Smooth muscle cell (in vitro differentiated cells): Measurements from ENCODE around the gene CIAO2B. TPM values are rescaled to one million over a fixed set of nuclear protein-coding genes. Genes with fewer than 3 reads are reported as not detected.

Source experiments
- DNase-seq: peaks from one replicate; lab custom pipeline; 2025; ENCODE audit not compliant: unreplicated experiment; lab: John Stamatoyannopoulos, UW
- H2AFZ ChIP-seq: fragments of 200-600 bp; sonication (generic); 2 replicates; pipeline ENCODE4 v1.6.0; 2016; ENCODE audit warnings: antibody characterized with exemption, low read depth, mild to moderate bottlenecking
- H3F3A ChIP-seq: fragments of 200-600 bp; sonication (generic); 2 replicates; pipeline ENCODE4 v1.6.0; 2017; ENCODE audit warnings: antibody characterized with exemption, low read depth
- H3K27ac ChIP-seq: fragments of 200-600 bp; sonication (generic); 2 replicates; pipeline ENCODE4 v1.5.1; 2016; ENCODE audit warnings: low read depth, mild to moderate bottlenecking
- H3K27me3 ChIP-seq: fragments of 200-600 bp; sonication (generic); 2 replicates; pipeline ENCODE4 v1.6.1; 2016; ENCODE audit warnings: low read depth, mild to moderate bottlenecking
- H3K36me3 ChIP-seq: fragments of 200-600 bp; sonication (generic); 2 replicates; pipeline ENCODE4 v1.5.1; 2016; ENCODE audit warnings: low read depth
- H3K4me1 ChIP-seq: fragments of 200-600 bp; sonication (generic); 2 replicates; pipeline ENCODE4 v1.5.1; 2016; ENCODE audit warnings: low read depth
- H3K4me2 ChIP-seq: fragments of 200-600 bp; sonication (generic); 2 replicates; pipeline ENCODE4 v1.6.0; 2016; ENCODE audit warnings: mild to moderate bottlenecking
- H3K4me3 ChIP-seq: fragments of 200-600 bp; sonication (generic); 2 replicates; pipeline ENCODE4 v1.5.1; 2016; ENCODE audit warnings: mild to moderate bottlenecking
- H3K79me2 ChIP-seq: fragments of 200-600 bp; sonication (generic); 2 replicates; pipeline ENCODE4 v1.6.0; 2016; ENCODE audit warnings: low read depth, mild to moderate bottlenecking
- H3K9ac ChIP-seq: fragments of 200-600 bp; sonication (generic); 2 replicates; pipeline ENCODE4 v1.6.0; 2016; ENCODE audit warnings: low read depth
- H3K9me3 ChIP-seq: fragments of 200-600 bp; sonication (generic); replicated peaks from 2 replicates; pipeline ENCODE4 v1.5.1; 2016; ENCODE audit warnings: low read depth
- H4K20me1 ChIP-seq: fragments of 200-600 bp; sonication (generic); 2 replicates; pipeline ENCODE4 v1.6.0; 2016; ENCODE audit warnings: low read depth
- CTCF ChIP-seq: fragments of 200-600 bp; sonication (generic); IDR thresholded peaks from 2 replicates; pipeline ENCODE4 v1.5.1; 2017; ENCODE audit warnings: borderline replicate concordance, mild to moderate bottlenecking, antibody characterized with exemption; ENCODE audit not compliant: insufficient read depth, poor library complexity, severe bottlenecking
- WGBS: methylation state at CpG from one replicate; pipeline ENCODE4 v1.1.7; 2016; ENCODE audit warnings: low lambda C conversion rate; 5-methylcytosine and 5-hydroxymethylcytosine counted together
- polyA plus RNA-seq: library from polyadenylated mRNA; unstranded; fragments of >200 nt; fragmentation: Nextera tagmentation; extraction: Ambion mirVana; gene quantifications from 2 replicates; pipeline ENCODE4 v1.2.1, GENCODE V29; 2016
- total RNA-seq: library from RNA; depleted of rRNA; stranded (reverse); fragments of >200 nt; gene quantifications from 2 replicates; pipeline ENCODE4 v1.2.3, GENCODE V29; 2014

Gene CIAO2B
- total and polyA plus RNA-seq, 2 experiments from 2014 or later: 141 to 173 TPM

- H3K27ac ChIP-seq: no peak overlapping the region
- TF ChIP-seq CTCF: no peak
- H3K79me2 ChIP-seq: no peaks in the 10 kb centered on the region
- no peaks in the 10 kb centered on the region for H3K36me3 ChIP-seq
- no peak overlapping the region for H3K4me2 ChIP-seq
- H3K27me3 ChIP-seq: no peaks in the 10 kb centered on the region
- H2AFZ ChIP-seq: no peak overlapping the region
- H3K4me3 ChIP-seq: no peak overlapping the region
- H3K9me3 ChIP-seq: no peaks in the 10 kb centered on the region
- H4K20me1 ChIP-seq: peaks cover 5% of the 10 kb centered on the region
- H3K4me1 ChIP-seq: no peaks in the 10 kb centered on the region
- 98% methylated on average over 6 of the region's 6 CpGs for WGBS
- H3F3A ChIP-seq: no peaks in the 10 kb centered on the region
- no peak for DNase-seq
- no peak overlapping the region for H3K9ac ChIP-seq
These were observed 42.4 kb downstream of the CIAO2B start for GRCh38 chr16:66891797-66892196.

GRCh38 chr16:66891360-66891759 lies 42.8 kb downstream of the CIAO2B start:
- Histone ChIP-seq H3K4me3 (no peak overlapping the region), H3K4me1 (no peaks in the 10 kb centered on the region), H2AFZ (no peak overlapping the region), H3K27ac (no peak overlapping the region), H3K27me3 (no peaks in the 10 kb centered on the region), H3F3A (no peaks in the 10 kb centered on the region), H3K36me3 (no peaks in the 10 kb centered on the region), H4K20me1 (peaks cover 9% of the 10 kb centered on the region), H3K9me3 (no peaks in the 10 kb centered on the region), H3K79me2 (no peaks in the 10 kb centered on the region), H3K9ac (no peak overlapping the region), H3K4me2 (no peak overlapping the region)
- WGBS: over 99% methylated on average over 4 of the region's 4 CpGs
- DNase-seq: no peak
- no peak for TF ChIP-seq CTCF

GRCh38 chr16:66890799-66891198 lies 43.4 kb downstream of the CIAO2B start:
- Histone ChIP-seq H4K20me1 (peaks cover 15% of the 10 kb centered on the region), H3K9ac (no peak overlapping the region), H3K27me3 (no peaks in the 10 kb centered on the region), H3K36me3 (no peaks in the 10 kb centered on the region), H3K9me3 (no peaks in the 10 kb centered on the region), H3K79me2 (no peaks in the 10 kb centered on the region), H3K4me2 (no peak overlapping the region), H2AFZ (no peak overlapping the region), H3K27ac (no peak overlapping the region), H3K4me1 (no peaks in the 10 kb centered on the region), H3K4me3 (no peak overlapping the region), H3F3A (no peaks in the 10 kb centered on the region)
- 90% methylated on average over 2 of the region's 2 CpGs for WGBS
- DNase-seq: no peak
- no peak for TF ChIP-seq CTCF

- H3K9ac ChIP-seq: no peak overlapping the region
- no peak overlapping the region for H3K4me3 ChIP-seq
- DNase-seq: no peak
- H3F3A ChIP-seq: no peaks in the 10 kb centered on the region
- no peaks in the 10 kb centered on the region for H3K9me3 ChIP-seq
- no peak for TF ChIP-seq CTCF
- H3K36me3 ChIP-seq: no peaks in the 10 kb centered on the region
- peaks cover 22% of the 10 kb centered on the region for H4K20me1 ChIP-seq
- H3K27ac ChIP-seq: no peak overlapping the region
- no peaks in the 10 kb centered on the region for H3K79me2 ChIP-seq
- 89% methylated on average over 4 of the region's 4 CpGs for WGBS
- no peak overlapping the region for H3K4me2 ChIP-seq
- H3K27me3 ChIP-seq: no peaks in the 10 kb centered on the region
- H2AFZ ChIP-seq: no peak overlapping the region
- H3K4me1 ChIP-seq: no peaks in the 10 kb centered on the region
These were observed 44.6 kb downstream of the CIAO2B start for GRCh38 chr16:66889622-66890021.
